ENCODE measurements around the gene ULBP3. TPM values are rescaled to one million over a fixed set of nuclear protein-coding genes. Genes with fewer than 3 reads are reported as not detected.

ULBP3 gene
- total and polyA plus RNA-seq, 2 of the 13 experiments (the other 11 are each of a cell fraction or from before 2014, with no cell fraction given) = 0.42 to 0.48 TPM

DNA sequence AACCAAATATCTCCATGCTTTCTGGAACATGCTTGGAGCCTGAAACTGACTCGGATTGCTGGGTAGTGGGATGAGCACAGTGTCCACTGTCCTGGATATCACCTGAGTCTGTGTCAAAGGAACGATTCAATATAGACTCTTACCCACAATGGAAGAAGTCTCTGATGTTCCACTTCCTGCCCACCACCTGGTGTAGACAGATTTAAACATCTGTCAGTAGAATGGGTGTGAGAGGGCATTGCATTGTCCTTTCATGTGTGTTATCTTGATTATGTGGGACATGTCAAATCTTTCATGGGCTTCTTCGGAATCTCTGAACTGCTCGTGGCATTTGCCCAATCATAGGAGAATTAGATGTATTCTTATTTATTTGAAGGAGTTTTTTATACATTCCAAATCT, 20.8 kb downstream of the ULBP3 start (continued):
- TF ChIP-seq, protein P1, sequence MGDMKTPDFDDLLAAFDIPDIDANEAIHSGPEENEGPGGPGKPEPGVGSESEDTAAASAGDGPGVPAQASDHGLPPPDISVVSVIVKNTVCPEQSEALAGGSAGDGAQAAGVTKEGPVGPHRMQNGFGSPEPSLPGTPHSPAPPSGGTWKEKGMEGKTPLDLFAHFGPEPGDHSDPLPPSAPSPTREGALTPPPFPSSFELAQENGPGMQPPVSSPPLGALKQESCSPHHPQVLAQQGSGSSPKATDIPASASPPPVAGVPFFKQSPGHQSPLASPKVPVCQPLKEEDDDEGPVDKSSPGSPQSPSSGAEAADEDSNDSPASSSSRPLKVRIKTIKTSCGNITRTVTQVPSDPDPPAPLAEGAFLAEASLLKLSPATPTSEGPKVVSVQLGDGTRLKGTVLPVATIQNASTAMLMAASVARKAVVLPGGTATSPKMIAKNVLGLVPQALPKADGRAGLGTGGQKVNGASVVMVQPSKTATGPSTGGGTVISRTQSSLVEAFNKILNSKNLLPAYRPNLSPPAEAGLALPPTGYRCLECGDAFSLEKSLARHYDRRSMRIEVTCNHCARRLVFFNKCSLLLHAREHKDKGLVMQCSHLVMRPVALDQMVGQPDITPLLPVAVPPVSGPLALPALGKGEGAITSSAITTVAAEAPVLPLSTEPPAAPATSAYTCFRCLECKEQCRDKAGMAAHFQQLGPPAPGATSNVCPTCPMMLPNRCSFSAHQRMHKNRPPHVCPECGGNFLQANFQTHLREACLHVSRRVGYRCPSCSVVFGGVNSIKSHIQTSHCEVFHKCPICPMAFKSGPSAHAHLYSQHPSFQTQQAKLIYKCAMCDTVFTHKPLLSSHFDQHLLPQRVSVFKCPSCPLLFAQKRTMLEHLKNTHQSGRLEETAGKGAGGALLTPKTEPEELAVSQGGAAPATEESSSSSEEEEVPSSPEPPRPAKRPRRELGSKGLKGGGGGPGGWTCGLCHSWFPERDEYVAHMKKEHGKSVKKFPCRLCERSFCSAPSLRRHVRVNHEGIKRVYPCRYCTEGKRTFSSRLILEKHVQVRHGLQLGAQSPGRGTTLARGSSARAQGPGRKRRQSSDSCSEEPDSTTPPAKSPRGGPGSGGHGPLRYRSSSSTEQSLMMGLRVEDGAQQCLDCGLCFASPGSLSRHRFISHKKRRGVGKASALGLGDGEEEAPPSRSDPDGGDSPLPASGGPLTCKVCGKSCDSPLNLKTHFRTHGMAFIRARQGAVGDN (CRISPR knock-in tag; IDR thresholded peaks at IDR 0.05) = no peak
- TF ChIP-seq, protein P2, sequence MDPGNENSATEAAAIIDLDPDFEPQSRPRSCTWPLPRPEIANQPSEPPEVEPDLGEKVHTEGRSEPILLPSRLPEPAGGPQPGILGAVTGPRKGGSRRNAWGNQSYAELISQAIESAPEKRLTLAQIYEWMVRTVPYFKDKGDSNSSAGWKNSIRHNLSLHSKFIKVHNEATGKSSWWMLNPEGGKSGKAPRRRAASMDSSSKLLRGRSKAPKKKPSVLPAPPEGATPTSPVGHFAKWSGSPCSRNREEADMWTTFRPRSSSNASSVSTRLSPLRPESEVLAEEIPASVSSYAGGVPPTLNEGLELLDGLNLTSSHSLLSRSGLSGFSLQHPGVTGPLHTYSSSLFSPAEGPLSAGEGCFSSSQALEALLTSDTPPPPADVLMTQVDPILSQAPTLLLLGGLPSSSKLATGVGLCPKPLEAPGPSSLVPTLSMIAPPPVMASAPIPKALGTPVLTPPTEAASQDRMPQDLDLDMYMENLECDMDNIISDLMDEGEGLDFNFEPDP (CRISPR knock-in tag; conservative IDR thresholded peaks at IDR 0.05) = no peak
- TF ChIP-seq REL (CRISPR knock-in tag; conservative IDR thresholded peaks at IDR 0.05) (no peak), POLR2AphosphoS5 (IDR thresholded peaks at IDR 0.05; ENCODE audit: low read depth, low read length) (no peak), KLF16 (CRISPR knock-in tag; IDR thresholded peaks at IDR 0.05) (no peak), ZNF556 (CRISPR knock-in tag; IDR thresholded peaks at IDR 0.05; ENCODE audit: borderline replicate concordance) (no peak), SYNCRIP (IDR thresholded peaks at IDR 0.05; ENCODE audit: insufficient read depth, low read depth, low read length) (no peak), CBFB (CRISPR knock-in tag; IDR thresholded peaks at IDR 0.05) (no peak), ZNF598 (CRISPR knock-in tag; IDR thresholded peaks at IDR 0.05; ENCODE audit: borderline replicate concordance) (no peak), PHF8 (CRISPR knock-in tag; IDR thresholded peaks at IDR 0.05) (no peak)
- TF ChIP-seq, protein P3, sequence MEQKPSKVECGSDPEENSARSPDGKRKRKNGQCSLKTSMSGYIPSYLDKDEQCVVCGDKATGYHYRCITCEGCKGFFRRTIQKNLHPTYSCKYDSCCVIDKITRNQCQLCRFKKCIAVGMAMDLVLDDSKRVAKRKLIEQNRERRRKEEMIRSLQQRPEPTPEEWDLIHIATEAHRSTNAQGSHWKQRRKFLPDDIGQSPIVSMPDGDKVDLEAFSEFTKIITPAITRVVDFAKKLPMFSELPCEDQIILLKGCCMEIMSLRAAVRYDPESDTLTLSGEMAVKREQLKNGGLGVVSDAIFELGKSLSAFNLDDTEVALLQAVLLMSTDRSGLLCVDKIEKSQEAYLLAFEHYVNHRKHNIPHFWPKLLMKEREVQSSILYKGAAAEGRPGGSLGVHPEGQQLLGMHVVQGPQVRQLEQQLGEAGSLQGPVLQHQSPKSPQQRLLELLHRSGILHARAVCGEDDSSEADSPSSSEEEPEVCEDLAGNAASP (CRISPR knock-in tag; IDR thresholded peaks at IDR 0.05; ENCODE audit: borderline replicate concordance) = no peak
- TF ChIP-seq, protein P4, sequence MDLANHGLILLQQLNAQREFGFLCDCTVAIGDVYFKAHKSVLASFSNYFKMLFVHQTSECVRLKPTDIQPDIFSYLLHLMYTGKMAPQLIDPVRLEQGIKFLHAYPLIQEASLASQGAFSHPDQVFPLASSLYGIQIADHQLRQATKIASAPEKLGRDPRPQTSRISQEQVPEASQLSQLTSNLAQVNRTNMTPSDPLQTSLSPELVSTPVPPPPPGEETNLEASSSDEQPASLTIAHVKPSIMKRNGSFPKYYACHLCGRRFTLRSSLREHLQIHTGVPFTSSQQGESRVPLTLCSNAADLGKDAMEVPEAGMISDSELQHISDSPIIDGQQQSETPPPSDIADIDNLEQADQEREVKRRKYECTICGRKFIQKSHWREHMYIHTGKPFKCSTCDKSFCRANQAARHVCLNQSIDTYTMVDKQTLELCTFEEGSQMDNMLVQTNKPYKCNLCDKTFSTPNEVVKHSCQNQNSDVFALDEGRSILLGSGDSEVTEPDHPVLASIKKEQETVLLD (CRISPR knock-in tag; IDR thresholded peaks at IDR 0.05; ENCODE audit: low read depth) = no peak
- TF ChIP-seq, protein P5, sequence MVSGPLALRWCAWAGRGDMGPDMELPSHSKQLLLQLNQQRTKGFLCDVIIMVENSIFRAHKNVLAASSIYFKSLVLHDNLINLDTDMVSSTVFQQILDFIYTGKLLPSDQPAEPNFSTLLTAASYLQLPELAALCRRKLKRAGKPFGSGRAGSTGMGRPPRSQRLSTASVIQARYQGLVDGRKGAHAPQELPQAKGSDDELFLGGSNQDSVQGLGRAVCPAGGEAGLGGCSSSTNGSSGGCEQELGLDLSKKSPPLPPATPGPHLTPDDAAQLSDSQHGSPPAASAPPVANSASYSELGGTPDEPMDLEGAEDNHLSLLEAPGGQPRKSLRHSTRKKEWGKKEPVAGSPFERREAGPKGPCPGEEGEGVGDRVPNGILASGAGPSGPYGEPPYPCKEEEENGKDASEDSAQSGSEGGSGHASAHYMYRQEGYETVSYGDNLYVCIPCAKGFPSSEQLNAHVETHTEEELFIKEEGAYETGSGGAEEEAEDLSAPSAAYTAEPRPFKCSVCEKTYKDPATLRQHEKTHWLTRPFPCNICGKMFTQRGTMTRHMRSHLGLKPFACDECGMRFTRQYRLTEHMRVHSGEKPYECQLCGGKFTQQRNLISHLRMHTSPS (CRISPR knock-in tag; IDR thresholded peaks at IDR 0.05; ENCODE audit: low read depth) = no peak
- TF ChIP-seq, protein P6, sequence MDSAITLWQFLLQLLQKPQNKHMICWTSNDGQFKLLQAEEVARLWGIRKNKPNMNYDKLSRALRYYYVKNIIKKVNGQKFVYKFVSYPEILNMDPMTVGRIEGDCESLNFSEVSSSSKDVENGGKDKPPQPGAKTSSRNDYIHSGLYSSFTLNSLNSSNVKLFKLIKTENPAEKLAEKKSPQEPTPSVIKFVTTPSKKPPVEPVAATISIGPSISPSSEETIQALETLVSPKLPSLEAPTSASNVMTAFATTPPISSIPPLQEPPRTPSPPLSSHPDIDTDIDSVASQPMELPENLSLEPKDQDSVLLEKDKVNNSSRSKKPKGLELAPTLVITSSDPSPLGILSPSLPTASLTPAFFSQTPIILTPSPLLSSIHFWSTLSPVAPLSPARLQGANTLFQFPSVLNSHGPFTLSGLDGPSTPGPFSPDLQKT (CRISPR knock-in tag; IDR thresholded peaks at IDR 0.05; ENCODE audit: borderline replicate concordance) = no peak
